ENCODE measurements around the gene PHLPP1.
A peak's percentile ranks its signal among the peaks of the same experiment; 100 is the strongest.

PHLPP1 gene

DNA sequence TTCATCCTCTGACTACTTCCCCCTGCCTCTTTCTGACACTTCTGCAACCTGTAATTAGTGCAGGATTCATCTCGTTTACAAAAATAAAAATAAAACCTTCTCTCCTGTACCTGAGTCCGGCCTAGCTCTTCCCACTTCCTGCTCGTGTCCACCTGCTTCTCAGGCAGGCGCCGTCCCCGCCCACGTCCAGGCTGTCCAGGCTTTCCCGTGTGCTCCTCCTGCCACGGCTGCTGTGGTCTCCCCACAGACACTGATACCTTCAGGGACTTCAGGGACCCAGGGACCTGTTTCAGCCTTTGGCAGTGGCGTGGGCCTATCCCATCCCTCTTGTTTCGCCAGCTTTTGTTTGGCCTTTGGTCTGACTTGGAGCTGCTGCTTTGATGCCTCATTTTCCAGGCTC, 272.5 kb downstream of the PHLPP1 start:
- no peak for DNase-seq

DNA sequence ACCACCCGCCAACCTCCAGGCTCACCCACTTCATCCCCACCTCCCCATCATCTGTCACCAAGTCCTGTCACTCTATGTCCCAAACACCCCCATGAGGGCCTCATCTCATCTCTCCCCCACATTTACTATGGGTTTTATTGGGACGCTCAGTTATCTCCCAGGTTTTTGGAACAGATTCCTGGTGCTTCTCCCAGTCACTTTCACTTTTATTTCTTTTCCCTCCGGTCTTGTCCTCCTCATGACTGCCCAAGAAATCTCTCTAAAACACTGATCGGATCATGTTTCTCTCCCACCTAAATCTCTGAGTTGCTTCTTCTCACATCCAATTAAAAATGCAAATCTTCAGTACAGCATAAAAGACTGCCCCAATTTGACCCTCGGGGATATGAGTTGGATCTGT, 273.1 kb downstream of the PHLPP1 start:
- no peak for DNase-seq

DNA sequence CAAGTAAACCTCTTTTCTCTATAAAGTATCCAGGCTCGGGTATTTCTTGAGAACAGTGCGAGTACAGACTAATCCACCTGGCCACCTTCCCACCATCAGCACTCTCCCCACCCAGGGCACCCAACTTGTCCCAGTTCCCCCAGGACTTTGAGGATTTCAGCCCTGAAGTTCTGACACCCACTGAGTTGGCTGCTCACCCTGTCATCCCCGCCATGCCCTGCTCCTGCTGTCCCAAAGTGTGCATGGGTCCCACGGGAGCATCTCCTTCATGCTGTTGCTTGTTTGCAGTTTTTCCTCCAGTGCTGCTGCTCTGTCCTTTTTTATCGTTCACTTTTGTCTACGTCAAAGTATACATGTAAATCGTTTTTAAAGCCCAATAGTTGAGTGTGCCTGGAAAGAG, 273.9 kb downstream of the PHLPP1 start:
- DNase-seq: no peak

DNA sequence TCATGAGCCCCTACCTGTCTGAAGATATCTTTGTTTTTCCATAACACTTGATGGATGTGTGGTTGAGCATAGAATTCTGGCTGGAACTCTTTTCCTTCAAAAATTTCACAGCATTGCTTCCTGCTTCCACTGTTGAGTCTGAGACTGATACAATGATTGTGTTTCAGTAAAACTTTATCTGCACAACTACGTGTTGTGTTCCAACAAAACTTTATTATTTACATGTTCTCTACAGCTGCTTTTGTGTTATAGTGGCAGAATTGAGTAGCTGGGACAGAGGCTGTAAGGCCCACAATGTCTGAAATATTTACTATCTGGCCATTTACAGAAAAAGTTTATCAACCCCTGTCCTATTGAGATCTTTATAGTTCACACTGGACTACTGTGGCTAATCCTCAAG, 275.3 kb downstream of the PHLPP1 start:
- DNase-seq: no peak

DNA sequence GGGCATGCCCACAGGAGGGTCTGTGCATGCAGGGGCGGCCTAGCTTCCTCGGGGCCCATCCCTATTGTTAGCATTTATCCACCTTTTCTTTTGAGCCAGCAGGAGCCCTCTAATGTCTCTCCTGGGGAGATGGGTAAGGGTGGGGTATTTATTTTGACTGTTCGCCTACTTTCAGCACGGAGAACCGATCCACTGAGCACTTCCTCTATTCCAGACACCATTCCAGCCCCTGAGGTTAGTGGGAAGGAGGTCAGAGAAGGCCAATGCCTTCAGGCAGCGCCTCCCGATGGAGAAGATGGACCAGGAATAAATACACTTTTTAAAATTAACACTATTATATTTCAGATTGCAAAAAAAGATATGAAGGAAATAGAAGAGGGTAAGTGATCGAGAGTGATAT, 276.0 kb downstream of the PHLPP1 start:
- no peak for DNase-seq

DNA sequence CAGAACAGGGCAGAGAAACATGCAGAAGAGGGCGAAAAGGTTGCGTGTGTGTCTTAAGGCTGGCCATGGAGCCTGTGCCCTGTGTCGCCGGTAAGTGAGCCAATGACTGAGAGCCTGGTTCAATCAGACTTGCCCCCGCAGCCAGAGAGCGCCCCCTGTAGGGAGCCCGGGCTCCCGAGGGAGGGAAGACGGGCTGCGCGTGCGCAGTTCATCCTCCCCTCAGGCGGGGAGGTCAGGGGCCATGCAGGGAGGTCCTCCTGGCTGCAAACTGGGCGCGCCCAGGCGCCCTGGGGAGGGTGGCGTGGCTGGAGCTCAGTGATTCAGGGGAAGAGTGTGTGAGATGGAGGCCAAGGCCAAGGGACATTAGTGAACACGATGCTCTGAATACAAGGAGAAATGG, 276.6 kb downstream of the PHLPP1 start:
- no peak for DNase-seq

DNA sequence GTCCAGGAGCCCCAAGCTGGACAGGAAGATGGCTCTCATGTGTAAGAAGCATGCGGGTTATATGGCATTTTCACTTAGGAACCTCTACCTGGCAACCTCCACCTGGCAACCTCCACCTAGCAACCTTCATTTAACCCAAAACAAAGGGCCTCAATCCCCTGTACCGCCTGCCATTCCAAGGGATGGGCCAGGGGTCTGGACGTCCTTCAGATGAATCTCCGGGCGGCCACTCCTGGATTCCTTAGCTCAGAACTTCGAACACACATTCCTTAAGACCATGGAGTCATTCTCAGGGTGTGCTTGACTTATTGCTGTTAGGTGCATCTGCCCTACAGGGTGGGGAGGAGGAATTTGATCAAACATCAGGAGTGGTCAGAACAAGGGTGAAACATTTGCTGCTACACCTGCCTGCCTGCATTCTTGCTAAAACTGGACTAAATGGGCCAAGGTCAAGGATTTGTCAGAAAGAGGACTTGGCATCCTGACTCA, 277.6 kb downstream of the PHLPP1 start:
- no peak for DNase-seq

DNA sequence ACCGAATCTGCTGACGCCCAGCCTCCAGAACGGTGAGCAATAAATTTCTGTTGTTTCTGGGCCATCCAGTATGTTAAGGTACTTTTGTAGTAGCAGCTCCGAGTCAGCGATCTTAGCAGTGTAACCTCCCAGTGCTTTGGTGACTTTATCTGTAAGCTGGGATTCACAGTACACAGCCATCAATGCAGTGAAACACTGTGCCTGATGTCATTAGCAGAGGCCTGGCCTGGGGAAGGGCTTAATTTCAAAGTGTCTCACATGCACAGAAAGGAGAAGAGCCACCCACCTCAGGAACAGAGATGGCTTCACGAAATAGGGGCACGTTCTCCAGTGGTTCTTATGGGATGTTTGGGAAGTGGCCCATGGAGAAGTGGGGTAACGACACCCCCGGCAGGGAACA, 281.2 kb downstream of the PHLPP1 start:
- DNase-seq: no peak

DNA sequence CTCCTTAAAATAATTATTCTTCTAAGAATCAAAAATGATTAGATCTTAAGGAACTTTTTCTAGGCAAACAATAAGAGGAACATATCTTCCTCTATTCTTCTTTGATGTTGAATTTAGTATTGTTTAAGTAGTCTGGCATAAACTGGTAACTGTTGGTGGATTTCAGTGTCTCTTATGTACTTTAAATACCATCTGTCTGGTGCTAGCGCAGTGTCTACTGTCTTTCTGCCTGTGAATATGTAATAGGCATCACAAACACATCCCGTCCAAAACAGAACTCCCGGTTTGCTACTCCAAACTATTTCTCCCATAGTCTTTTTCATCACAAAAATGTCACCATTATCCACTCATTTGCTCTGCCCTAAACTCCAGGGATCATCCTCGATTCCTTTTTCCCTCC, 281.7 kb downstream of the PHLPP1 start:
- no peak for DNase-seq

DNA sequence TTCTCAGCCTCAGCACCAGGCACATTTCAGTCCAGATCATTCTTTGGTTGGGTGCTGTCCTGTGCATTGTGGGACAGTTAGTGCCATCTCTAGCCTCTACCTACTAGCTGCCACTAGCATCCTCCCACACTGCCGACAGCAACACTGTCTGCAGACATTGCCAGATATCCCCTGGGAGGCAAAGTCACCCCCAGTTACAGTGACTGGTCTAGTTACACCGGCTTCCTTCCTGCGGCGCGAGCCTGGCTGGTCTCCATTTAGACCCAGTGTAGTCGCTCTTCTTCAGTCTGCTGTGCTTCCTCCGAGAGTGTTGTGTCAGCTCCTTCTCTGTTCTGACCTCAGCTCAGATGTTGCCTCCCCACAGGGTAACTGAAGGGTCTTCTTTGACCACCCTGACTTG, 283.1 kb downstream of the PHLPP1 start:
- no peak for DNase-seq

DNA sequence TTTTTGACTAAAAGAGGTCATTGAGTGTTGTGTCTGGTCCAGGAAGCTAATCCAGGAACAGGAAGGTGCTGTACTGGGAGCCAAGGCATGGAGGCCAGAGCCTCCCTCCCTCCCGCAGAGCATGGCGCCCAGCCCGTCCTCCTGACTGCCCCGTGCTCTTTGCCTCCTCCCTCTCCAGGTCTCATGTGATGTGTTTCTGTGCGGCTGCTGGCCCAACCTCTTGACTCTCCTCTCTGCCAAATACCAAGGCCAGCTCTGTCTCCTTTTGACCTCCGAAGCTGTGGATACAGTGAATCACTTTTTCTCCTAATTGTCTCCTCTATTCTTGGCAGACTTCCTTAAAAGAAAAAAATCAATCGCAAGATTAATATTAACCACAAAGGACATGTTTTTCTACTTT, 284.1 kb downstream of the PHLPP1 start:
- DNase-seq: no peak

DNA sequence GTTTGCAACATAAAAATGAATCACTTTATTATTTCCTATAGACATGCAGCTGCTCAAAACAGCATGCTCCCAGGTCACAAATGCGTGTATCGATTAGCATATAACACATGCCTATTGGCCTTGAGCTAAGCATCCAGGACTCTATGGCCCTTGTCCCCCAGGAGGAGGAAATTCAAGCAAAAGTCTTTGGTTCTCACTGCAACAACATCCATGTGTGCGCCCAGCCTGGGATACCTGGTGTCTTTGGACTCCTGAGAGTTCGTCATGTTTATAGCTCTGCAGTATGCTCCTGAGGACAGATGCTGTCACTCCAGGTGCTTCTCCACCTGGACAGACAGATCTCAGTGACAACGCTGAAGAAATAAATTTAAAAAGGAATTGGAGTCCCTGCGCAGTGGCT, 284.6 kb downstream of the PHLPP1 start:
- DNase-seq: no peak

DNA sequence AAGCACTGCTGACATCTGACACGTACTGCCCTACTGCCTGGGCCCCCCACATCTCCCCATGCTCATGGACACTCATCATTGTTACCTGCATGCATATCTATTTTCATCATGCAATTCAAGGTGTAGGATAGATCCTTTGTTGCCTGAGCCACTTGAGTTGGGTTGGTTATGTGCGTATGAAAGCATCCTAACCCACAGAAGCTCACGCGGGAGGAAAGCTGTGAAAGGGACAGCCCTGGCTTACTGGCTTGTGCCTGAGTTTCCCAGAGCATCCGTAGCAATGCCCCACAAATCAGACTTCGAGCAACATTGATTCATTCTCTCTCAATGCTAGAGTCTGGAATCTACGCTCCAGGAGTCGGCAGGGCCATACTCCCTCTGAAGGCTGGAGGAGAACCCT, 285.5 kb downstream of the PHLPP1 start:
- DNase-seq: no peak

DNA sequence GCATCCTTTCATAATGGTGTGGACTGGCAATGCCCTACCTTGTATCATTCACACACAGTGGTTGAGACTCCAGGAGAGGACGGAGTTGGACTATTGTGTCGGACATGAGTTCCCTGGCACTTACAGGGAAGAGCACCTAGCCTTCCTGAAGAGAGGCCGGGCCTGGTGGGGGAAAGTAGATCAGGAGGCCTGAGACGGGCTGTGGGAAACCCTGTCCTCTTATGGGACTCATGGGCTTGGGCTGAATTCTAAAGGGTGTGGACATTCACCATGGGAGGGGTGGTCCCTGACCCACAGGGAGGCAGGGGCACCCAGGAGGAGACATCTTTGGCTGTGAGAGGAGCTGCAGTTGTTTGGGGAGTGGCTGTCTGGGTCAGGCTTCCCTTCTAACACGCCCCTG, 286.5 kb downstream of the PHLPP1 start:
- DNase-seq: no peak

DNA sequence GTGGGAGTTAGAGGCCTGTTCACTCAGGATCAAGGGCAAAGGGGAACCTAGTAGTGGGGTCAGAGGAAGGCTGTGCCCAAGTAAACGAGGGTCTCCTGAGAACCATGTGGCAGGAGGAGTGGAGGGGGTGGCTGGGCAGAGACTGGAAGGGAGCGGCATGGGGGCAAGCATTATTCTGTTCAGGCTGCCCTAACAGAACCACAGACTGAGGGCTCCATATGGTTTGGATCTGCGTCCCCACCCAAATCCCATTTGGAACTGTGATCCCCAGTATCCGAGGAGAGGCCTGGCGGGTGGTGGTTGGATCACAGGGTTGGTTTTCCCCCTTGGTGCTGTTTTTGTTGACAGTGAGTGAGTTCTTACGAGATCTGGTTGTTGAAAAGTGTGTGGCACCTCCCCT, 287.0 kb downstream of the PHLPP1 start:
- DNase-seq: no peak

DNA sequence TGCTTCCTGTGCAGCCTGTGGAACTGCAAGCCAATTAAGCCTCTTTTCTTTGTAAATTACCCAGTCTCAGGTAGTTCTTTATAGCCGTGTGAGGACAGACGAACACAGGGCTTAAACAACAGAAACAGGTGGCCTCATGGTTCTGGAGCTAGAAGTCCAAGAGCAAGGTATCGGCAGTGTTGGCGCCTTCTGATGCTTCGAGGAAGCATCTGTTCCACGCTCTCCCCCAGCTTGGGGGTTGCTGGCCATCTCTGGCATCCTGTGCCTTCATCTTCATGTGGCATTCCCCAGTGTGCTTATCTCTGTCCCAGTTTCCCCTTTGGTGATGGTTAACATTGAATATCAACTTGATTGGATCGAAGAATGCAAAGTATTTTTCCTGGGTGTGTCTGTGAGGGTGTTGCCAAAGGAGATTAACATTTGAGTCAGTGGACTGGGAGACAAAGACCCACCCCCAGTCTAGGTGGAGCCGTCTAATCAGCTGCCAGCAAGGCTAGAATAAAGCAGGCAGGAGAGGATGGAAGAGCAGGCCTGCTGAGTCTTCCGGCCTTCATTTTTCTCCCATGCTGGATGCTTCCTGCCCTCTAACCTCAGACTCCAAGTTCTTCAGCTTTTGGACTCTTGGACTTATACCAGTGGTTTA, 287.6 kb downstream of the PHLPP1 start:
- DNase-seq: no peak

DNA sequence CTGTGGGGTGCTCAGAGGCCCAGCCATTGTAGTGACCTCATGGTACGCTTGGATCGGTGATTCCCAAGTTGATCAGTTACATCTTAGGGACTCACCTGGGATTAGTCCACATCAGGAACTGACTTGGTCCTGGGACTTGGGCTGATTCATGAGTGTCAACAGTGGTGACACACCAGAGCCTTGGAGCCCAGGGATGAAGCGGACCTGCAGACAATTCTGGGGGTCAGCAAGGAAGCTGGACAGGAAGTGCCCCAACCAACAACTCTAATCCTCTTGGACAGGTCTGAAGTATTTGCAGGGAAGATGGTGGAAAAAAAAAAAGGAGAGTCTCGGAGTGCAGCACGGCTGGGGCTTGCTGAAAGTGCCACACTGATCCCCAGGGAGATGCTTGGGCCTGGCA, 288.6 kb downstream of the PHLPP1 start:
- DNase-seq: no peak

DNA sequence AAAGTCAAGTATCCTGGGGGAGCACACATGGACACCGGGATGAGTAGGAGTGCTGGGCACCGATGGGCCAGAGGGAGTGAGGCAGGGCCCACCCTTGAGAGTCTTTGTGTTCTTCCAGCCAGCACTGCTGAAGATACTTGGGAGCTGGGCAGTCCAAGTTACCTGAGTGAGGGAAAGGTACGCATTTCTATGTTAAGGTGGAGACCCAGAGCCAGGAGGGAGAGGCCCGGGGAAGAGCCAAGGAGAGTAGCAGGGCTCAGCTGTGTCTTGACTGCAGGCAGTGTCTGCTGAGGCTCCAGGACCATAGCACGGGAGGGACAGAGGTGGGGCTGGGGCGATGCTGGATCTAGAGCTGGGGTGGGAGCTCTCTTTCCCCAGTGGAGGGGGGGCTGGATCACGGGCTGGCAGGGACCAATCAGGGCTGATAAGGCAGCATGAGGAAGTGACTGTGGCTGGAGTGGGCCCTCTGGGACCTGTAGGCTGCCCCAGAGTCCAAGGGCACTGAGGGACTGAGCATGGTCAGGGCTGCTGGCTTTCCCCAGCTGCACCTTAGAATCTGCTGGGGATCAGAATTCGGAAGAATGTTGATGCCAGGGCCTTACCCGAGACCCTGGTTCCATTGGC, 289.2 kb downstream of the PHLPP1 start:
- no peak for DNase-seq

DNA sequence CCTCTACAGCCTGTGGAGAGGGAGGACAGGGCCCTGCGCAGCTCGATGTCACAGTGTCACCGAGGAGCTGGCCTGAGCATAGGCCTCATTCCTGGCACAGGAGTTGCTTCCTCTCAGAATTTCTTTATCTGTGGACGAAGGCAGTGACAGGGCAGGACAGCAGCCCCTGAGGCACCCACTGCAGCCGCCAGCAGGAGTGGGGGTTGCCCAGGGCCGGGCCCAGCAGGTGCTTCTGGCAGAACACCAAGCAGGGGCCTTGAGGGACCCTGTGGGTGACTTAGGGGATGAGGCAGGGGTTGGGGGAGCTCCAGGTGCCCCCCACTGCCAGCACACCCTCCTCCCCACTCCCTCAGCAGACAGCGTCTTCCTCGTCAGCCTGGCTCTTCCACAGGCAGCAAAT, 290.0 kb downstream of the PHLPP1 start:
- no peak for DNase-seq

DNA sequence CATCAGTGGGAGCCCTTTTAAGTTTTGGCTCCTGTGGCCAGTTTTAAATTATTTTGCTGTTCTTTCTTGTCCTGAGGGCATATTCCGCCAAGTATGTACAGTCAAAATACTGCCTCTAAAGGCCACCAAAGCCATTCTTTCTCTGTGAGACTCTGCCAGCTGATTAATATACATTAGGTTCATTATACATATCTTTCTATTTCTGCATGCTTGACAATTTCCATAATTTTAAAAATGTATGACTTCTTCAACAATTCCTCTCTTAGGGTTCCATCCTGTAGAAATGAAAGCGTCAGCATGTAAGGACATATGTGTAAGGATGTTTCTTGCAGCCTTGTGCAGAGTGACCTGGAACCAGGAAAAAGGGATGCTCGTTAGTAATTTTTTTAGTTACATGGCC, 291.9 kb downstream of the PHLPP1 start:
- no peak for DNase-seq

DNA sequence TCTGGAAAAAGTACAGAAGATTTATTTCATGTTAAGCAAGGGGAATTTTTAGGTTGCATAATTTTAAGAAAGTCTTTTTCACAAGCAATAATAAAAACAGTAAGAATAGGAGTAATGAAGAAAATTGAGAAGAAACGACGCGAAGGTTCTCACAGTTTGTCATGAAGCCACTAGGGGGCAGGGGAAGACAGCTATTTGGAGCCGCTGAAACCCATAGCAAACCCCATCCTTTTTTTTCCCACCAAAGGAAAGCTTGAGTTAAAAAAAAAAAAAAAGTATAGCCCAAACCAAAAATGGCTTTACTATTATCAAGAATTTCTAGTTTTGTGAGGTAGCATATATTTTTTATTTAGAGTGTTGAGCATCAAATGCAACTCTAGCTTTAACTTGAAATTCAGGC, 300.9 kb downstream of the PHLPP1 start:
- peak; percentile 70 for DNase-seq

DNA sequence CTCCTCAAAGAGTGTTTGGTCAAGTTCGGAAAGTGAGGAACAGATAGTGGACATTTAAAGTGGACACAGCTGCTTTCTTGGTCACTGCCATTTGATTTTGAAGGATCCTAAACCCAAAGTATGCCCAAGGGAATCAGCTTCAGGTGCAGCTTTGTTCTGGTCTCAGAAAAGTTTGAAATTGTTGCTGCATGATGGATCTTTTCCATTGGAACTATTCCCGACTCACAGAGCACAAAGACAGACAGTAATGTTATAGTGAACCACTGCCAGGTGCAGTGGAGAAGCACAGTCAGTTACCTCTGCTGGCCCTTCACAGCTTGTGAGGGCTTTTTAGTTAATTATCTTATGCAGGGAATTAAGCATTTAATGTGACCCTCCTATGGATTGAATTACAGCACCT, 301.7 kb downstream of the PHLPP1 start:
- no peak for DNase-seq

DNA sequence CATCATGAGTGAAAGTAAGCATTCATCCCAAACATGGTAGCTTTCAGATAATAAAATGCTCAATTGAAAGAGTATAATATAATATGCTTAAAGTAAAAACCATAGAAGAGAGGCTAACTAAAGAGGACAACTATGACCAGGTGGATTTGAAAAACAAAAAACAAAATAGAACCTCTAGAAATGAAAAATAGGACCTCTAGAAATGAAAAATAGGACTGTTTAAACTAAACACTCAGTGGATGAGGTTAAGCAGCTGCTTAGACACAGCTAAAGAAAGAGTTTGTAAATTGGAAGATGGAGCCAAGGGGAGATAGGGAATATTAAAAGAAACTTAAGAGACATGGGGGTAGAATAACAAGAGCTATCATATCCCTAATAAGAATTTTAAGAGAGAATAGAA, 302.6 kb downstream of the PHLPP1 start:
- DNase-seq: no peak

DNA sequence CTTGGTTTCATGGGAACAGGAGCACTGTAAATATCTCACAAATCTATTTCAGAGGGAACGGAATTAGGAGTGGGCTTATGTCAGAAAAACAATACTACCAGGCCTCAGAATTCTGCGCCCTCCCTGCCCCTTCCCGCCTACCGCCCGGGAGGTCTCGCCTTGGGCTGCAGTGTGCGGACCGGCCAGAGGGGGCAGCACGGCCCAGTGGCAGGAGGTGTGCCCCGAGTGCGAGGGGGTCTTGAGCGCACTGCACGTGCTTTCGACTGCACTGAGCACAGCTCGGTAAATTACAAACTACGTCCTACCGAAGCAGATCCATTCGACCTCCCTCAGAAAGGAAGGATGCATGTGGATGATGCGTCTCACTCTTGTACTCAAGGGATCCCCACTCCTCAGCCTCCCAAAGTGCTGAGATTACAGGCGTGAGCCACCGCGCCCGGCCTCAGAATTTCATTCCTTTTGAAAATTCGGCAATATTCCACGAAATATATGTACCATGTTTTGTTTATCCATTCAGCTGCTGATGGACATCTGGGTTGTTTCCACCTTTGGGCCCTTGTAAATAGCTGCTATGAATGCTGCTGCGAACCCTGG, 307.2 kb downstream of the PHLPP1 start:
- no peak for DNase-seq

Measured in MV-4-11 (cell line).